Transverse colon (tissue), 4 donors: ENCODE results near the gene KLF13. TPM values are rescaled to one million over a fixed set of nuclear protein-coding genes. Genes with fewer than 3 reads are reported as not detected.

Experiments used
- DNase-seq: peaks from one replicate; pipeline ENCODE4 v3.0.0-alpha.2; 2019
- H3K27ac ChIP-seq, 4 donors: fragments of 200-600 bp; sonication (generic); 2 replicates each; pipeline ENCODE4 v1.5.1; 2016 to 2018; ENCODE audit warnings: inconsistent platforms in 4 of 4
- H3K27me3 ChIP-seq: fragments of 200-600 bp; sonication (generic); 2 replicates; pipeline ENCODE4 v1.5.1; 2017; ENCODE audit warnings: inconsistent platforms
- H3K36me3 ChIP-seq, 4 donors: fragments of 200-600 bp; sonication (generic); 2 replicates each; pipeline ENCODE4 v1.5.1; 2017 to 2019; ENCODE audit warnings: inconsistent platforms in 4 of 4
- H3K4me1 ChIP-seq, 4 donors: fragments of 200-600 bp; sonication (generic); 2 replicates each; pipeline ENCODE4 v1.5.1; 2017 to 2020; ENCODE audit warnings: inconsistent platforms in 4 of 4
- H3K4me3 ChIP-seq, 4 donors: fragments of 200-600 bp; sonication (generic); 1 replicate in 1 of 4; 2 replicates in 3 of 4; pipeline versions ENCODE4 v1.5.1 to v1.6.1; 2017 to 2019; ENCODE audit warnings: inconsistent platforms in 4 of 4
- H3K9me3 ChIP-seq, 2 donors: fragments of 200-600 bp; sonication (generic); 2 replicates each; pipeline ENCODE4 v1.5.1; 2017 to 2019; ENCODE audit warnings: inconsistent platforms in 2 of 2
- CTCF ChIP-seq, 5 experiments: fragments of 200-600 bp in 3 of 5; fragments of 450-650 bp in 2 of 5; sonication (generic) in 3 of 5; IDR thresholded peaks; 1 replicate in 2 of 5; 2 replicates in 3 of 5; pipeline ENCODE4 v1.5.1; 2016 to 2017; ENCODE audit warnings: antibody characterized with exemption in 5 of 5, inconsistent platforms in 3 of 5, mild to moderate bottlenecking in 2 of 5, moderate library complexity in 1 of 5
- EP300 ChIP-seq: sonication (generic); formaldehyde crosslinking; IDR thresholded peaks from one replicate; pipeline ENCODE4 v1.6.1; 2017; ENCODE audit warnings: antibody characterized with exemption, low read depth
- POLR2A ChIP-seq: fragments of 450-650 bp; IDR thresholded peaks from one replicate; pipeline ENCODE4 v1.6.1; 2016; ENCODE audit warnings: antibody characterized with exemption, mild to moderate bottlenecking, moderate library complexity
- POLR2AphosphoS5 ChIP-seq, 3 donors: sonication (generic); formaldehyde crosslinking; IDR thresholded peaks; one replicate each; pipeline ENCODE4 v1.6.1; 2016; ENCODE audit warnings: antibody characterized with exemption in 3 of 3
- WGBS, 2 donors: methylation state at CpG; one replicate each; pipeline ENCODE4 v1.1.5; 2018; ENCODE audit warnings: low coverage in 1 of 2; 5-methylcytosine and 5-hydroxymethylcytosine counted together
- in situ Hi-C, 4 donors: fragments of 200-750 bp; cut with MboI; loops; one replicate each; pipeline versions ENCODE4 v1.15.0 to v1.15.1; 2017; ENCODE audit warnings: low sequenced_read_pairs in 3 of 4, low pct_ligation_motif_present in 1 of 4, low pct_unique_long_range_greater_than_20kb in 1 of 4
- intact Hi-C: fragments of 100-400 bp; cut with DNase I; formaldehyde crosslinking; loops from one replicate; pipeline ENCODE4 v1.15.1; 2023; ENCODE audit warnings: low total_unique reads
- total RNA-seq, 4 donors: library from RNA; depleted of rRNA; stranded (reverse); fragments of >200 nt; gene quantifications; one replicate each; pipeline ENCODE4 v1.1.0, GENCODE V29; 2016

KLF13 gene
- total RNA-seq, 4 donors from 2014 or later: 39.0 to 81.2 (median 68.8) TPM

DNA sequence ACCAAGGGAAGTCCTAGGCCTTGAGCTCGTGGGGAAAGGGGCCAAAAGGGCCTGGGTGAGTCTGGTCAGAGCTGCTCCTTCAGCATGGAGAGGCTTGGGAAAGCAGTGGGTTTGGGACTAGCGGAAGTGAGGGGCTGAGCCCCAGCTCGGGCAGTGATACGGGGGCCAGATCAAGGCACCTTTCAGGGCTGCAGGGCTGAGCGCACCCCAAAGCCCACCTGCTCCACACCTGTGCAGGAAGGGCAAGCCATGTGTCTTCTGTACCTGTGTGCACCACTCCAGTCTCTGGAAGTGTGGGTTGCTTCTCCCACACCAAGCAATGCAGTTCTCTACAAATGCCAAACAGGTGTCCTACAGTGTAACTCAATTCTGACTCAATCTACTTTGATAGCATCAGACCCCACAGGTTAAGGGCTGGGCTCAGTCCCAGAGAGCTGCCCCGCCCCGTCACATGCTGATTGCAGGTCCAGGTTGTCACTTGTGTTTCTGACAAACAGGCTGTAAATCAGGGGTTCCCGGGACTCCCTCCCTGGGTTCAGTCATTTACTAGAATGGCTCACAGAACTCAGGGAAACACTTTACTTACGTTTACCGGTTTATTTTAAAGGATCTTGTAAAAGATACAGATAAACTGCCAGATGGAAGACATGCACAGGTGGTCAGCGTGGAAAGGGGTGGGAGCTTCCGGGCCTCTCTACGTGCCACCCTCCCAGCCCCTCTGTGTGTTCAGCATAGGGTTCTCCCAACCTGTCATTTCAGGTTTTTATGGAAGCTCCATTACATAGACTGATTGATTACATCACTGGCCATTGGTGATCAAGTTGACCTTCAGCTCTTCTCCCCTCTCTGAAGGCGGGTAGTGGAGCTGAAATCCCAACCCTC lies 28.8 kb upstream of the KLF13 start:
- 73 to 75% methylated on average over 4 to 14 of the region's 14 CpGs for WGBS, 2 donors
- Histone ChIP-seq H3K36me3 (no peaks in the 10 kb centered on the region), H3K4me3 (no peak overlapping the region), H3K4me1 (peaks cover 0 to 27% (median 13%) of the 10 kb centered on the region in 4 donors), H3K27me3 (no peaks in the 10 kb centered on the region), H3K27ac (peak overlapping the region; percentile 60 to 73 (median 66)), H3K9me3 (no peaks in the 10 kb centered on the region)
- TF ChIP-seq EP300 (no peak), POLR2AphosphoS5 (IDR thresholded peaks at IDR 0.05) (no peak), CTCF (IDR thresholded peaks at IDR 0.05) (no peak), POLR2A (no peak)
- intact Hi-C loops (no loop called here), in situ Hi-C loops (no loop called here)
- peak; percentile 74 for DNase-seq

DNA sequence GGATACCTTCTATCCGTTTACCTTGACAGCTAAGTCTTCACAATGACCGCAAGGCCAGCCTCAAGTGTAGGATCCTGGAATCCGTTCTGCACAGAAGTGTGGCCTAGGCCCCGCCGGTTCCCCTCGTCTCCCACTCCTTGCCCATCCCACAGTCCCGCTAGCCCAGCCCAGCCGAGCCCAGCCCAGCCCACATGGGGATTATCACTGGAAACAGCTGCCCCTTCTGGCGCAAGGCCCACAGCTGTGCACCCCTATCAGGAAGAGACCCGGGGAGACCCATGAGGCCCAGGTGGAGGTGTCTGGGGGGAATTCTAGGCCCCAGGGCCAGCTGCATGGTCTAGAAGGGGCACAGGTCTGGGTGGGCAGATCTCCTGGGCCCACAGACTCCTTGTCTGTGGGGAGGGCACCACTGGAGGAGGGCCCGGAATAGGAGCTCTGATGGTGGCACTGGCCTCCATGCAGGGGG lies 27.9 kb upstream of the KLF13 start:
- DNase-seq: no peak

DNA sequence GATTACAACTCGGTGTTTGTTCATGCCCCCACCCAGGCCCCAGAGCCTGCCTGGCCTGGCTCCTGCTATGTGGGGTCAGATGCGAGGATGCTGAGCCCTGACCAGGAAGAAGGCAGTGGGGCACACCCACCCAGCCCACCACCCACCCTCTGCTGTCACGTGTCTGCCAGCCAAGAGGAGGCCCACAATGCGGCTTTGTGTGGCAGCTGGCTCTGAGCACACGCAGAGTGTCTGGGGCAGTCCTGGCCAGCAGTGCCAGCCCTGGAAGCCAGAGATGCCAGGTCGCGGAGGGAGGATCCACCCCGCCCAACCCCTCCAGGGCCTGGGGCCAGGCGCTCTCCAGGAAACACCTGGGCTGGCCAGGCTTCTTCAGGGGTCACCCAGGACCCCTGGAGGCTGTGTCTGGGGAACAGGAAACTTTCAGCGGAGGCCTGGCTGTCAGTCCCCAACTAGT lies 26.4 kb upstream of the KLF13 start:
- Histone ChIP-seq H3K27me3 (no peaks in the 10 kb centered on the region), H3K4me3 (no peak overlapping the region), H3K36me3 (no peaks in the 10 kb centered on the region), H3K4me1 (peaks cover 0 to 36% (median 18%) of the 10 kb centered on the region in 4 donors), H3K9me3 (no peaks in the 10 kb centered on the region), H3K27ac (no peak overlapping the region)
- 68% methylated on average over 10 of the region's 10 CpGs; no CpG with 5 or more reads in 1 of the 2 donors for WGBS, 2 donors
- no peak for TF ChIP-seq POLR2A
- no peak for TF ChIP-seq POLR2AphosphoS5 (IDR thresholded peaks at IDR 0.05)
- no peak for TF ChIP-seq EP300
- no peak for TF ChIP-seq CTCF (IDR thresholded peaks at IDR 0.05)
- in situ Hi-C loops (loop anchor here in 1 of 4 donors (25.0 kb wide), 1 partner anchor 88 kb away; no protein-coding TSS in a partner anchor), intact Hi-C loops (no loop called here)
- DNase-seq: no peak

More for the DNA sequence above, 27.9 kb upstream of the KLF13 start:
- Histone ChIP-seq H3K9me3 (no peaks in the 10 kb centered on the region), H3K36me3 (no peaks in the 10 kb centered on the region), H3K4me1 (peaks cover 0 to 36% (median 17%) of the 10 kb centered on the region in 4 donors), H3K27me3 (no peaks in the 10 kb centered on the region), H3K4me3 (no peak overlapping the region), H3K27ac (peak overlapping the region in 1 of 4 donors; percentile 73)
- in situ Hi-C loops (no loop called here), intact Hi-C loops (no loop called here)
- WGBS, 2 donors: 86% methylated on average over 7 of the region's 11 CpGs; no CpG with 5 or more reads in 1 of the 2 donors
- TF ChIP-seq POLR2AphosphoS5 (IDR thresholded peaks at IDR 0.05): no peak
- no peak for TF ChIP-seq CTCF (IDR thresholded peaks at IDR 0.05)
- no peak for TF ChIP-seq POLR2A
- TF ChIP-seq EP300: no peak

DNA sequence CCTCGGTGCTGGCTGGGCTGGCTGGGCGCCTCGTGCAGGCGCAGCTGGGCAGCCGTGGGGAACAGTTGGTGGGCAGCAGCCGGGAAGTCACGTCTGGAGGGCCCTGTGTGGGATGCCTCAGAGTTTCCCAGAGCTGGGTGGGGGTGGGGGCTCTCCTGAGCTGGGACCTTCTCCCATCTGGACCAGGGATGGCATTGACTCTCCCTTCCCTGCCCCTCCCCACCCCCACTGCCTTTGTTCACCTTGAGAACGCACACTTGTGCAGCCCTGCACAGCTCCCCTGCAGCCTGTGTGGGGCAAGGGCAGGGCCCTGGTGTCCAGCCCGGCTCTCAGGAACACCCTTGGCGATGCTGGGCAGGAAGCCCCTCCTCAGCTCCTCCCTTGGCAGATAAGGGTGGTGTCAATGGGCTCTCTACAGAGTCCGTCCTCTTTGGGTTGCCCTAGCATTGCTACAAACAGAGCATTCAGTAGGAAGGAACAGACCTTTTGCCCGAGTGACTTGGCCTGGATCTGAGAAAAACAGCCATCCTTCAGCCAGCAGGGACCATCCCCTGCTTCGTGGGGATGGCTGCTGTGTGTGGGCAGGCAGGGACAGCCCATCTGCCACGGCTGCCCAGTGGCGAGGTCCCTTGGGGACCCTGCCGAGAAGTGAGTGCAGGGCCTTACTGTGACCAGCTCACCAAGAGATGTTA lies 25.5 kb upstream of the KLF13 start:
- Histone ChIP-seq H3K27ac (no peak overlapping the region), H3K36me3 (no peaks in the 10 kb centered on the region), H3K9me3 (no peaks in the 10 kb centered on the region), H3K4me1 (peaks cover 0 to 36% (median 18%) of the 10 kb centered on the region in 4 donors), H3K27me3 (no peaks in the 10 kb centered on the region), H3K4me3 (no peak overlapping the region)
- TF ChIP-seq EP300: no peak
- TF ChIP-seq CTCF (IDR thresholded peaks at IDR 0.05): no peak
- no peak for TF ChIP-seq POLR2AphosphoS5 (IDR thresholded peaks at IDR 0.05)
- no peak for TF ChIP-seq POLR2A
- DNase-seq: no peak
- in situ Hi-C loops (loop anchor here in 1 of 4 donors (25.0 kb wide), 1 partner anchor 89 kb away; no protein-coding TSS in a partner anchor), intact Hi-C loops (no loop called here)
- 75 to 80% methylated on average over 1 to 15 of the region's 16 CpGs for WGBS, 2 donors
